GM19023 (cell line): ENCODE data around the gene TRIM38.
"Not testable (repeated sequence)": the region's sequence is repeated elsewhere in the genome, so short reads cannot be mapped to it uniquely, and the experiment has no call there.

Source experiments
- ATAC-seq: cut with Tn5 transposase; IDR thresholded peaks from one replicate; pipeline ENCODE4 v1.9.1; 2021; ENCODE audit warnings: mild to moderate bottlenecking, moderate library complexity; ENCODE audit not compliant: unreplicated experiment

The TRIM38 gene

DNA sequence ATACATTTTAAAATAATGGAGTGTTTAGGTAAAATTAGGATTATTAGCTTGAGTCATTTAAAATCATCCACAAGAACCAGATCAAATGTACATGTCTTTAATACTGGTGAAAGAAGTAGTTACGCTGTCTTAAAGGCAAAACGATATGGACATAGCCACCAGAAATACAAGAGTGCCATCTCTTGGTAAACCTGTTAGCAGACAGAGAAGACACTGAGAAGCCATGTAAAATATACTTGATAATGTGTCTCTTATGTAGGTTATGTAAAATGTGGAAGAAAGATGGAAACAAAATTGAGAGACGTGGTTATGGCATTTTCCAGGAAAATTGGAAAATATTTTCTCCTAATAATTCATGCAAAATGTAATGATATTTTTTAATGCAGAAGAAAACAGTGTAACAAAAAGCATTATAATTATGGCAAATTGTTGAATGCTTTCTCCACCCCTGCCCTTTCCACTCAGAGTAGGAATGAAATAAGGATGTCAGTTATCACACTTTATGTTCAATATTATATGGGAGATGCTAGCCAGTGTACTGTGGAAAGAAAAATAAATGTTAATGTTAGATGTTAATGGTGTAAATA, 19.9 kb upstream of the TRIM38 start:
- no peak for ATAC-seq

- ATAC-seq = no peak
Observed at GRCh38 chr6:25943887-25944286, 18.7 kb upstream of the TRIM38 start.

DNA sequence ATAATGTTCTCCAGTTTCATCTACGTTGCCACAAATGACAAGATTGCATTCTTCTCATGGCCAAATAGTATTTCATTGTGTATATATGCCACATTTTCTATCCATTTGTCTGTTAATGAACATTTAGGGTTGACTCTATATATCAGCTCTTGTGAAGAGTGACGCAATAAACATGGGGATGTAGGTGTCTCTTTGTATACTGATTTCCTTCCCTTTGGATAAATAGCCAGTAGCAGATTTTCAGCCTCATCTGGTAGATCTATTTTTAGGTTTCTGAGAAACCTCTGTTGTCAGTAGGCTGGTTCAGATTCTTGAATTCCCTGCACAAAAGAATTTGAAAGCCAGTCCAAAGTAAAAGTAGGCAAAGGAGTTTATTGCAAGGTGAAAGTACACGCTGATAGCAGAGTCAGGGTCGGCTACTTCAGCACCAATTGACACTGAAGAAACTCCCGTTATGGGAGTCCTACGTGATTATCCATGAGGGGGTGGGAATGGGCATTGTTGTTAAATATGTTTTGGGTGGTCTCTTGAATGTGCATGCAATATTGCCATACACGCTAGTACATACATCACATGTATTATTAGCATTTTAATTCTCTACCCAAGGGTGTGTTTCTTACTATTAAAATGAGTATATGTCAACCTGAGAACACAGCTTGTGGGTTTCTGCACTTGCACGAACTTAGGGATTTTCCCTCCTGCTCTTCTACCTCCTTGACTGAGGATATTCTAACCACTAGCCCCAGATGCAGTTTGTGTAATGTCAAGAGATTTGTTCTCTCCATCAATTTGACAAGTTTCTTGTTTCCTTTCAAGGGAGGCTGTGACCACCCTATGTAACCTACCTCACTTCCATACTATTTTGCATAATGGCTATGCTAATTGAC, 17.7 kb upstream of the TRIM38 start:
- peak; percentile 96 for ATAC-seq

DNA sequence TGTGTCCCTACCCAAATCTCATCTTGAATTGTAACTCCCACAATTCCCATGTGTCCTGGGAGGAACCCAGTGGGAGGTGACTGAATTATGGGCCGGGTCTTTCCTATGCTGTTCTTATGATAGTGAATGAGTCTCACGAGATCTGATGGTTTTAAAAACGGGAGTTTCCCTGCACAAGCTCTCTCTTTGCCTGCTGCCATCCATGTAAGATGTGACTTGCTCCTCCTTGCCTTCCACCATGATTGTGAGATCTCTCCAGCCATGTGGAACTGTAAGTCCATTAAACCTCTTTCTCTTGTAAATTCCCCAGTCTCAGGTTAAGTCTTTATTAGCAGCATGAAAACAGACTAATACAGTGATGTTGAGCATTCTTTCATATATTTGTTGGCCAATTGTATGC, 16.9 kb upstream of the TRIM38 start:
- not testable (repeated sequence) for ATAC-seq

DNA sequence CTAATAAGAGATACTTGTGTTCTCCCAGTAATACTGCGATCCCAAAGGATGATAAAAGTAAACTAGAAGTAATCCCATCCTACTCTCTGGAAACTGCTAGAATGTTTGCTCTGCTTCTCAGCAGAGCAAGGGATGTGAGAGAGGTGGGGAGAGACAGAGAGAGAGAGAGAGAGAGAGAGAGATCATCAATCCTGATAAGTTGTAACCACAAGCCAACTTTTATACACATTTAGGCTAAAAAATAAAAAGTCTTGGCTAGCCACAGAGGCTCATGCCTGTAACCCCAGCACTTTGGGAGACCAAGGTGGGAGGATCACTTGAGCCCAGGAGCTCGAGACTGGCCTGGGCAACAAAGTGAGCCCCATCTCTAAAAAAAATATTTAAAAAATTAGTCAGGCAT, 16.0 kb upstream of the TRIM38 start:
- ATAC-seq = no peak

- not testable (repeated sequence) for ATAC-seq
Observed at GRCh38 chr6:25947492-25947891, 15.1 kb upstream of the TRIM38 start.

DNA sequence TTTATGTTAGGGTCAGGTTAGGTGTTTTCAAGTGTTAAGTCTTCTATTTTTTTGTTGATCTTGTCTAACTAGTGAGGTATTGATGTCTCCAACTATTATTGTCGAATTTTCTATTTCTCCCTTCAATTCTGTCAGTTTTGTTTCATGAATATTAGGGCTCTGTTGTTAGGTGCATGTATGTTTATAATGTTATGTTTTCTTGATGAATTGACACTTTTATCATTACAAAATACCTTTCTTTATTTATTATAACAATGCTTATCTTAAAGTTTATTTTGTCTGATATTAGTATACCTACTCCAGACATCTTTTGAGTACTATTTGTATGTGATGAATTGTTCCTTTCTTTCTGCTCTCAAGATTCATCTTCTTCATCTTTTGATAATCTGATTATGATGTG, 12.9 kb upstream of the TRIM38 start:
- ATAC-seq = no peak

GRCh38 chr6:25950297-25950696, 12.3 kb upstream of the TRIM38 start:
- no peak for ATAC-seq

GRCh38 chr6:25951296-25952032, 11.1 kb upstream of the TRIM38 start:
- no peak for ATAC-seq

DNA sequence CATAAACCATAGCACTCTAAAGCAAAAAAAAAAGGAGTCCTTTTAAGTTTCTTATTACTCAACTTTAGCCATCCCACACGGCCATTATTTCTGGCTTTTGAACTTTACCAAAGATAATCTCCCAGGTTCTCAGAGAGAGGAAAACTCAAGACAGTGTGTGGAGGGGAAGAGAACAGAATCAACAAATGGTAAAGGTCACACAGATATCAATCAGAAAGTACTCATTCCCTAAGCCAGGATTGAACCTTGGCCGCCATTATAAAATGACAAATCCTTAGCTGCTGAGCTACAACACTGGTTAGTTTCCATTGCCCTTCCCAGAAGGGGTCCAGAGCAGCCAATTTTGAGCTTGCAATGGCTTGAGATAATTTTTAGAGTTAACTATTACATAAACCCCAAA, 10.1 kb upstream of the TRIM38 start:
- no peak for ATAC-seq

- ATAC-seq = no peak
Observed at GRCh38 chr6:25953733-25954132, 8.9 kb upstream of the TRIM38 start.

- ATAC-seq = no peak
Observed at GRCh38 chr6:25954756-25955155, 7.8 kb upstream of the TRIM38 start.

DNA sequence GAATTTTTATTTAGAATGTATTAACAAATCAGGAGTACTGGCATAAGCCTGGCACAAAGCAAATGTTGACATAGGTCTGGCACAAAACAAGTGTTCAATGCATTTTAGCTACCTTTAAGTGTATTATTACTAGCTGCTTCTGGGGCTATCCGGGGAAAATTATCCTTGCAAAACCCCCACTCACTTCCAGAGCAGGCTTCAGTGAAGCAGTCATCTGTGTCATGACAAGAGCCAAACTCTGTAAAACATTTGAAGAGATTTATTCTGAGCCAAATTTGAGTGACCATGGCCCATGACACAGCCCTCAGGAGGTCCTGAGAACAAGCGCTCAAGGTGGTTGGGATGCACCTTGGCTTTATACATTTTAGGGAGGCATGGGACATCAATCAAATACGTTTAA, 6.4 kb upstream of the TRIM38 start:
- ATAC-seq = no peak

DNA sequence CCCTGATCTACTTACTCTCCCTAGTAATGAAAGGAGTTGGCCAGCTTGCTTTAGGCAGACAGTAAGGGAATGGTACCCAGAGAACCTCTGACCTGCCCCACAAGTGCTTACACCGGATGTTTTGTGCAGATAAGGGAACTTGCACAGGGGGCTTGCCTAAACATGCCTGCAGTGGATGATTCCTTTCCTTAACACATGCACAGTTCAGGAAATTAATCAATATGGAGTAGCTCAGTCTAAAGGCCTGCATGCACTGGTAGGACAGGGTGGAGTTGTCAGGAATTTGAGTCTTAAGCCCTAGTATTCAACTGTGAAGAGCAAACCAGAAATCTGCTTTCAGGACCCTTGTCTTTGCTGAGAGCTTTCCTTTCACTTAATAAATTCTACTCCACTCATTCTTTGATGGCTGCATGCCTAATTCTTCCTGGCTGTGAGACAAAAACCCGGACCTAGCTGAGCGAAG, 3.9 kb upstream of the TRIM38 start:
- ATAC-seq = no peak

DNA sequence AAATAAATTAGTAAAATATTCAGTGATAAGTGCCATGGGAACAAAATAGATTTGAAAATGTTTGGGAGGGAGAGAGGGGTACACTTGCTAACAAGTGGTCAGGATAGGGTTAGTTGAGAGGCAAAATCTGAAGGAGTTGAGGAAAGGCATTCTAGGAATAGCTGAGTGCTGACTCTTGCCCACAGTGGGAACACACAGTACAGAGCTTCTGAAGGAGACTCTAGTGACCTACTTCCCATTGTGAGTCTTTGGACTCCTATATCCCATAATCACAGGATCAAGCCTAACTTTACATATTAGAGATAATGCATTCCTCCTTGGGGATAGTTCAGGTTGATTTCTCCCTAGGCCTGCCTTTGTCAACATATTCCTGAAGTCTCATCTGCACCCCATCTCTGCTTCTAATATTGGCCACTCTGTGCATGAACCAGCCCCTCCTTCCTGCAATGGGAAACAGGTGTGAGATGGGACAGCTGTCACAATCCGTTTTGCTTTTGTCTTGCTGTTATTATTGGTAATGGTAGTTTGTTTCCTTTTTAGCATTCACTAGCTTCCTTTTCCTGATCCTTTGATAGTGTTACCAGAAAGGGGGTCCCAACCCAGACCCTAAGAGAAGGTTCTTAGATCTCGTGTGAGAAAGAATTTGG, 2.6 kb upstream of the TRIM38 start:
- no peak for ATAC-seq

DNA sequence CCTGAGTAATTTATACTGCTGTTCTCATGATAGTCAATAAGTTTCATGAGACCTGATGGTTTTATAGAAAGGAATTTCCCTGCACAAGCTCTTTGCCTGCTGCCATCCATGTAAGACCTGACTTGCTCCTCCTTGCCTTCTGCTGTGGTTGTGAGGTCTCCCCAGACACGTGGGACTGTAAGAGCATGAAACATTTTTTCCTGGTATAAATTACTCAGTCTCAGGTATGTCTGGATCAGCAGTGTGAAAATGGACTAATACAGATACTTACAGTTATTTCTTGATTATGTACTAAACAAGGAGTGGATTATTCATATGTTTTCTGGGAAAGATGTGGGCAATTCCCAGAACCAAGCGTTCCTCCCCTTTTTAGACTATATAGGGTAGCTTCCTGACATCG, 1.9 kb upstream of the TRIM38 start:
- ATAC-seq = no peak

DNA sequence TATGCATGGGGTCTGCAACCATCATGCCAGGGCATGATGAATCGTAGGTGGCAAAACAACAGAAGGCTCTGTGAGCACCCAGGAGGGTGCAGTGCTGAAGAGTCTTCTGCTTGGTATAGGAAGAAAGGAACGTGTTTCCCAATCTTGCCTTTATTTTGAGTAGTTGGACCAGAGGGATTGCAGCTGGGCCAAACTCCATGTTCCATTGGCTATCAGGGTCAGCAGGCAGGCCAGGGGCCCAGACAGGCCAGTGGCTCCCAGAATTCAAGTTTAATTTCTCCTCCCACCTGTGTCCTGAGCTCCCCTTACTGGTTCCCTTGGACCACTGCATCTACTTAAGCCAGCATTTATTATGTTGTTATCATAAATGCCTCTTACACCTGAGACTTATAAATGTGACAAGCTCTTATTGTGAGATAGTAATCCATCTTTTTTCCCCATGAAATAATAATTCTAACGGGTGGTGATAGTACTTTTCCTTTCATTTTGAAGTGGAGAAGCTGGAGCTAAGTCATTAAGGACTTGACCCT, 918 bp upstream of the TRIM38 start:
- ATAC-seq = no peak

- ATAC-seq = no peak
Observed at GRCh38 chr6:25963426-25964123, 973 bp downstream of the TRIM38 start.

- ATAC-seq = no peak
Observed at GRCh38 chr6:25965058-25965457, 2.5 kb downstream of the TRIM38 start.

- no peak for ATAC-seq
Observed at GRCh38 chr6:25966711-25967110, 4.1 kb downstream of the TRIM38 start.
